Liver (tissue), 9 donors: Measurements from ENCODE around the gene PAX6. TPM values are rescaled to one million over a fixed set of nuclear protein-coding genes. Genes with fewer than 3 reads are reported as not detected.

Experiments
- DNase-seq: peaks from one replicate; pipeline ENCODE4 v3.0.0-alpha.2; 2017; ENCODE audit warnings: low spot score
- H3K27ac ChIP-seq, 2 donors: one replicate each; pipeline ENCODE4 v1.7.0; 2013; ENCODE audit warnings: inconsistent platforms in 2 of 2, low read length in 2 of 2, control low read depth in 1 of 2, low read depth in 1 of 2, mild to moderate bottlenecking in 1 of 2
- H3K27me3 ChIP-seq, 4 donors: one replicate each; pipeline versions ENCODE4 v1.6.1 to v1.7.0; 2013; ENCODE audit warnings: low read length in 3 of 4, inconsistent platforms in 1 of 4, mild to moderate bottlenecking in 1 of 4, moderate library complexity in 1 of 4; ENCODE audit not compliant: control insufficient read depth in 4 of 4, insufficient read depth in 4 of 4
- H3K36me3 ChIP-seq, 4 donors: one replicate each; pipeline versions ENCODE4 v1.6.1 to v1.7.0; 2013; ENCODE audit warnings: low read length in 3 of 4, mild to moderate bottlenecking in 3 of 4, low read depth in 1 of 4, moderate library complexity in 1 of 4; ENCODE audit not compliant: control insufficient read depth in 4 of 4, insufficient read depth in 3 of 4
- H3K4me1 ChIP-seq, 4 donors: one replicate each; pipeline versions ENCODE4 v1.6.1 to v1.7.0; 2013; ENCODE audit warnings: low read length in 3 of 4, mild to moderate bottlenecking in 3 of 4, moderate library complexity in 1 of 4; ENCODE audit not compliant: control insufficient read depth in 4 of 4, insufficient read depth in 4 of 4
- H3K4me3 ChIP-seq, 3 donors: one replicate each; pipeline versions ENCODE4 v1.6.1 to v1.7.0; 2013; ENCODE audit warnings: low read length in 3 of 3, control low read depth in 1 of 3, low read depth in 1 of 3, mild to moderate bottlenecking in 1 of 3
- H3K9ac ChIP-seq, 2 donors: one replicate each; pipeline ENCODE4 v1.7.0; 2013; ENCODE audit warnings: low read length in 2 of 2, mild to moderate bottlenecking in 2 of 2, moderate library complexity in 2 of 2, control low read depth in 1 of 2, low read depth in 1 of 2
- H3K9me3 ChIP-seq, 4 donors: one replicate each; pipeline versions ENCODE4 v1.6.1 to v1.7.0; 2013; ENCODE audit warnings: low read length in 3 of 4; ENCODE audit not compliant: control insufficient read depth in 4 of 4
- ATF3 ChIP-seq: IDR thresholded peaks from 2 replicates; pipeline ENCODE4 v1.6.1; 2016; ENCODE audit warnings: antibody characterized with exemption
- CTCF ChIP-seq: fragments of 150-350 bp; IDR thresholded peaks from 2 replicates; pipeline ENCODE4 v1.5.1; 2017; ENCODE audit warnings: improper control_type of control experiment, low read depth, low read length; ENCODE audit not compliant: missing input control
- EGR1 ChIP-seq, 2 donors: IDR thresholded peaks; 2 replicates each; pipeline ENCODE4 v1.6.1; 2016 to 2018; ENCODE audit warnings: antibody characterized with exemption in 2 of 2, low read depth in 2 of 2
- FOXA1 ChIP-seq: IDR thresholded peaks from 2 replicates; pipeline ENCODE4 v1.6.1; 2016; ENCODE audit warnings: antibody characterized with exemption
- FOXA2 ChIP-seq: IDR thresholded peaks from 2 replicates; pipeline ENCODE4 v1.6.1; 2016; ENCODE audit warnings: antibody characterized with exemption
- GABPA ChIP-seq, 2 donors: IDR thresholded peaks in 1 of 2; conservative IDR thresholded peaks in 1 of 2; 2 replicates each; pipeline ENCODE4 v1.6.1; 2016; ENCODE audit warnings: antibody characterized with exemption in 2 of 2, mild to moderate bottlenecking in 1 of 2, moderate library complexity in 1 of 2
- HNF4A ChIP-seq, 2 donors: conservative IDR thresholded peaks; 2 replicates each; pipeline ENCODE4 v1.6.1; 2016; ENCODE audit warnings: antibody characterized with exemption in 2 of 2, mild to moderate bottlenecking in 2 of 2
- HNF4G ChIP-seq: IDR thresholded peaks from 2 replicates; pipeline ENCODE4 v1.6.1; 2016; ENCODE audit warnings: antibody characterized with exemption
- JUND ChIP-seq, 2 donors: IDR thresholded peaks; 2 replicates each; pipeline ENCODE4 v1.6.1; 2016; ENCODE audit warnings: antibody characterized with exemption in 2 of 2
- NR2F2 ChIP-seq: IDR thresholded peaks from 2 replicates; pipeline ENCODE4 v1.6.1; 2016; ENCODE audit warnings: antibody characterized with exemption
- RAD21 ChIP-seq, 2 donors: IDR thresholded peaks; 2 replicates each; pipeline ENCODE4 v1.6.1; 2016; ENCODE audit warnings: antibody characterized with exemption in 2 of 2, mild to moderate bottlenecking in 2 of 2
- RXRA ChIP-seq, 2 donors: IDR thresholded peaks; 2 replicates each; pipeline ENCODE4 v1.6.1; 2017 to 2018; ENCODE audit warnings: antibody characterized with exemption in 2 of 2, mild to moderate bottlenecking in 1 of 2
- SP1 ChIP-seq: IDR thresholded peaks from 2 replicates; pipeline ENCODE4 v1.6.1; 2018; ENCODE audit warnings: antibody characterized with exemption, mild to moderate bottlenecking
- TAF1 ChIP-seq: conservative IDR thresholded peaks from 2 replicates; pipeline ENCODE4 v1.6.1; 2016; ENCODE audit warnings: antibody characterized with exemption, mild to moderate bottlenecking
- YY1 ChIP-seq: IDR thresholded peaks from 2 replicates; pipeline ENCODE4 v1.6.1; 2016; ENCODE audit warnings: antibody characterized with exemption, mild to moderate bottlenecking
- ZBTB33 ChIP-seq: IDR thresholded peaks from 2 replicates; pipeline ENCODE4 v1.6.1; 2016; ENCODE audit warnings: antibody characterized with exemption
- WGBS: extraction: QIAGEN DNeasy Blood & Tissue Kit; methylation state at CpG from one replicate; pipeline ENCODE4 v1.1.7; 2013; 5-methylcytosine and 5-hydroxymethylcytosine counted together
- polyA plus RNA-seq, 2 donors: library from polyadenylated mRNA; stranded (reverse) in 1 of 2; unstranded in 1 of 2; fragments of 200-250 nt in 1 of 2; fragments of >200 nt in 1 of 2; fragmentation: Nextera tagmentation in 1 of 2; extraction: Ambion mirVana in 1 of 2; gene quantifications; one replicate each; pipeline versions ENCODE4 v1.2.1 to v1.2.3, GENCODE V29; 2013 to 2015
- total RNA-seq, 2 donors: library from RNA; depleted of rRNA; stranded (reverse); fragments of >200 nt; gene quantifications; one replicate each; pipeline ENCODE4 v1.2.3, GENCODE V29; 2014
- TF ChIP-seq, protein P1 (sequence below): IDR thresholded peaks from 2 replicates; pipeline ENCODE4 v1.6.1; 2016; ENCODE audit warnings: antibody characterized with exemption
- TF ChIP-seq, protein P2 (sequence below): IDR thresholded peaks from 2 replicates; pipeline ENCODE4 v1.6.1; 2016; ENCODE audit warnings: antibody characterized with exemption, mild to moderate bottlenecking
- donor health status: healthy.
- donor health status: healthy.
- donor health status: healthy.
- donor health status: healthy.
- donor health status: healthy.

The PAX6 gene
- total and polyA plus RNA-seq, 4 donors, result not detected

DNA sequence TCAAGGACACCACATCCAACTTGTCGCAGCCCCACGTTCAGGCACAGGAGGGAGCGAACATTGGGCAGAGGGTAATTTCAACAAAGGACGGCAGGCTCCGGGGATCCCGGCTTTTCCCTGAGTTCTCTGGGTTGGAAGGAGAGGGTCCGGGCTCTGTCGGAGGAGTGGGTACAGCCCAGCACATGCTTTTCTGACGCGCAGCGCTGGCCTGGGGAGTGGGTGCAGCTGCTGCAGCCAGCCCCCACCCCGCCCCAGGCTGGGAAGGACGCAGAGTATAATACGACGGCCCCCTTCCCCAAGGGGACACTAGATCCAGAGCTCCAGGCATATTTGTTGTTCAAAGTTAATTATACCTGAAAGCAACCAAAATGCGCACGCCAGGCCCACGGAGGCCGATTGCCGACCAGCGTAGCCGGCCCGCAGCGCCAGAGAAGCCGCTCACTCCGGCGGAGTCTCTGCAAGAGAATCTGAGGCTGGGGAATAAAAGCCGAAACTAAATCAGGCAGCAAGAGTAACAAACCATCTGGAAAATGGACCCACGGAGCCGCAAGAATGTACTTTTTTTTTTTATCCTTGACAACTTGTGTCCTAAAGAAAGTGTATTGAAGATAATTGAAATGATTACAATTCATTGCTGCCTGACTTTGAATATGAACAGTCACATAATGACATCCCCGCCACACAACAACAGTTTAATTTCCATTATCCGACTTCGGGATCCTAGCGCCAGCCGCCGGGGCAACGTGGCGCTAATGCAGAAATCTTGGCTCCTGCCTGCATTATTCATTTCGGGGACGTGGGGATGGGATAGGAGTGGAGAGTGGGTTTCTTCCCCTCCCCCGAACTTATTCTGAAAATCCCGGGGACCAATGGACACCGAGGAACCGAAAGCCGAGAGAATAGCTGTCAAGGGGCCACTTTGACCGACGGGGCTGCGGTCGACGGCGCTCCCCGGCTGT, 14.0 kb upstream of the PAX6 start:
- H3K27ac ChIP-seq, result no peak overlapping the region
- DNase-seq, result no peak
- H3K9ac ChIP-seq, result no peak overlapping the region
- peaks cover 3 to 14% (median 9%) of the 10 kb centered on the region in 4 donors for H3K4me1 ChIP-seq
- 11% methylated on average over 52 of the region's 52 CpGs for WGBS
- H3K4me3 ChIP-seq, result no peak overlapping the region
- H3K36me3 ChIP-seq, result no peaks in the 10 kb centered on the region
- TF ChIP-seq FOXA1 (no peak), NR2F2 (no peak), HNF4A (conservative IDR thresholded peaks at IDR 0.05) (no peak), EGR1 (IDR thresholded peaks at IDR 0.05; ENCODE audit: low read depth in 2 of 2) (no peak), ZBTB33 (no peak), RAD21 (IDR thresholded peaks at IDR 0.05) (no peak), JUND (IDR thresholded peaks at IDR 0.05) (no peak), HNF4G (no peak), ATF3 (no peak), TAF1 (no peak), GABPA (IDR thresholded peaks at IDR 0.05 in 1 of 2, conservative IDR thresholded peaks at IDR 0.05 in 1 of 2) (no peak), CTCF (no peak), SP1 (no peak), FOXA2 (no peak)
- TF ChIP-seq, protein P1, sequence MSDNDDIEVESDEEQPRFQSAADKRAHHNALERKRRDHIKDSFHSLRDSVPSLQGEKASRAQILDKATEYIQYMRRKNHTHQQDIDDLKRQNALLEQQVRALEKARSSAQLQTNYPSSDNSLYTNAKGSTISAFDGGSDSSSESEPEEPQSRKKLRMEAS, result no peak
- H3K27me3 ChIP-seq, result peaks cover 0 to 46% (median 27%) of the 10 kb centered on the region in 4 donors
- peaks cover 0 to 5% (median 0%) of the 10 kb centered on the region in 4 donors for H3K9me3 ChIP-seq

DNA sequence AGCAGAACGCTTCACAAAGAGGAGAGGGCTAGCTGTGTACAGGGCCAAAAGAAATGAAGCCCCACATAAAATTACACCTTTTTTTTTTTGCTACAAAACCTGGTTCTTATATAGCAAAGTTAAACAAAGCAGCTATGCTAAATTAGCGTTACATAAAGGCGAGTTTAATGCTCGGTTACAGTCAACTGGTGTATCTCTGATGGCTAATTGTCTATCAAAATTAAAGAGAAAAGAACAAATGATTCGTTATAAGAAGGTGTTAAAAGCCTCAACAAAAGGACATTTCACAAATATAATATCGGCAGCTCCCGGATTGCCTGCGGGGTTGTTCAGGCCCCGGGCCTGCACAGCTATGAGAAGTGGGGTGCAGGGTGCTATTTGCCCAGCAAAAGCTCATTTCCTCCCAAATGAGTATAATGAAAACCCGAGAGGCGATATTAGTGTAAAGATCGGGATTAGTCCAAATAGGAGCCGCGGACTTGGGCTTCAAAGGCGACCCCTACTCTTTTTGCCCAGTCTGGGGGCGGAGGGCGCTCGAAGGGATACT, 13.3 kb upstream of the PAX6 start:
- H3K27me3 ChIP-seq, result peaks cover 0 to 42% (median 26%) of the 10 kb centered on the region in 4 donors
- H3K36me3 ChIP-seq, result no peaks in the 10 kb centered on the region
- no peak overlapping the region for H3K9ac ChIP-seq
- peaks cover 3 to 14% (median 10%) of the 10 kb centered on the region in 4 donors for H3K4me1 ChIP-seq
- no peak for DNase-seq
- H3K9me3 ChIP-seq, result peaks cover 0 to 5% (median 0%) of the 10 kb centered on the region in 4 donors
- WGBS, result 8% methylated on average over 18 of the region's 18 CpGs
- no peak overlapping the region for H3K4me3 ChIP-seq
- H3K27ac ChIP-seq, result no peak overlapping the region
- TF ChIP-seq, protein P1, result no peak
- TF ChIP-seq JUND (IDR thresholded peaks at IDR 0.05) (no peak), SP1 (no peak), NR2F2 (no peak), YY1 (no peak), CTCF (no peak), RXRA (IDR thresholded peaks at IDR 0.05) (no peak), HNF4G (no peak)
- TF ChIP-seq, protein P2, sequence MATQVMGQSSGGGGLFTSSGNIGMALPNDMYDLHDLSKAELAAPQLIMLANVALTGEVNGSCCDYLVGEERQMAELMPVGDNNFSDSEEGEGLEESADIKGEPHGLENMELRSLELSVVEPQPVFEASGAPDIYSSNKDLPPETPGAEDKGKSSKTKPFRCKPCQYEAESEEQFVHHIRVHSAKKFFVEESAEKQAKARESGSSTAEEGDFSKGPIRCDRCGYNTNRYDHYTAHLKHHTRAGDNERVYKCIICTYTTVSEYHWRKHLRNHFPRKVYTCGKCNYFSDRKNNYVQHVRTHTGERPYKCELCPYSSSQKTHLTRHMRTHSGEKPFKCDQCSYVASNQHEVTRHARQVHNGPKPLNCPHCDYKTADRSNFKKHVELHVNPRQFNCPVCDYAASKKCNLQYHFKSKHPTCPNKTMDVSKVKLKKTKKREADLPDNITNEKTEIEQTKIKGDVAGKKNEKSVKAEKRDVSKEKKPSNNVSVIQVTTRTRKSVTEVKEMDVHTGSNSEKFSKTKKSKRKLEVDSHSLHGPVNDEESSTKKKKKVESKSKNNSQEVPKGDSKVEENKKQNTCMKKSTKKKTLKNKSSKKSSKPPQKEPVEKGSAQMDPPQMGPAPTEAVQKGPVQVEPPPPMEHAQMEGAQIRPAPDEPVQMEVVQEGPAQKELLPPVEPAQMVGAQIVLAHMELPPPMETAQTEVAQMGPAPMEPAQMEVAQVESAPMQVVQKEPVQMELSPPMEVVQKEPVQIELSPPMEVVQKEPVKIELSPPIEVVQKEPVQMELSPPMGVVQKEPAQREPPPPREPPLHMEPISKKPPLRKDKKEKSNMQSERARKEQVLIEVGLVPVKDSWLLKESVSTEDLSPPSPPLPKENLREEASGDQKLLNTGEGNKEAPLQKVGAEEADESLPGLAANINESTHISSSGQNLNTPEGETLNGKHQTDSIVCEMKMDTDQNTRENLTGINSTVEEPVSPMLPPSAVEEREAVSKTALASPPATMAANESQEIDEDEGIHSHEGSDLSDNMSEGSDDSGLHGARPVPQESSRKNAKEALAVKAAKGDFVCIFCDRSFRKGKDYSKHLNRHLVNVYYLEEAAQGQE, result no peak
